Choroid plexus epithelial cell (primary cell): ENCODE results near the gene TCEA2.
A peak's percentile ranks its signal among the peaks of the same experiment; 100 is the strongest.

Experiments
- DNase-seq: peaks from one replicate; pipeline ENCODE4 v3.0.0-alpha.2; 2010; ENCODE audit warnings: low read depth
- H3K4me3 ChIP-seq: 2 replicates; pipeline ENCODE4 v1.5.1; 2011; ENCODE audit warnings: low read depth, mild to moderate bottlenecking, control low read depth, low read length, moderate library complexity
- TF ChIP-seq, protein P1 (sequence below): conservative IDR thresholded peaks from 2 replicates; pipeline ENCODE4 v1.5.1; 2011; ENCODE audit warnings: low read depth, mild to moderate bottlenecking, control low read depth, inconsistent platforms, low read length, moderate library complexity

The TCEA2 gene

DNA sequence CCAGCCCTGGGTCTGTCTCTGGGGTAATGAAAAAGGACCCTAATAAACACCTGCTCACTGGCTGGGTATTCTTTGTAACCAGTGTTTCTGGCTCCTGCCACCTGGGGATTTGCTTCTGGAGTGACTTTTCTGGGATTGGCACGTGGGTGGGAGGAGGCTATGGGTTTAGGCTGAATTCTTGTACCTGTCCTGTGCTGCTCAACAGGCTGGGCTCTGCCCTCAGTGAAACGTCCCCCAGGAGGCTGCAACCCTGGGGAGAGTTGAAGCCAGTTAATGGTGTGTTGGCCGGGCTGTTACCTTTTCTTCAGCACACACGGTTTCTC lies 37.5 kb downstream of the TCEA2 start:
- no peak overlapping the region for H3K4me3 ChIP-seq
- no peak for DNase-seq
- TF ChIP-seq, protein P1, sequence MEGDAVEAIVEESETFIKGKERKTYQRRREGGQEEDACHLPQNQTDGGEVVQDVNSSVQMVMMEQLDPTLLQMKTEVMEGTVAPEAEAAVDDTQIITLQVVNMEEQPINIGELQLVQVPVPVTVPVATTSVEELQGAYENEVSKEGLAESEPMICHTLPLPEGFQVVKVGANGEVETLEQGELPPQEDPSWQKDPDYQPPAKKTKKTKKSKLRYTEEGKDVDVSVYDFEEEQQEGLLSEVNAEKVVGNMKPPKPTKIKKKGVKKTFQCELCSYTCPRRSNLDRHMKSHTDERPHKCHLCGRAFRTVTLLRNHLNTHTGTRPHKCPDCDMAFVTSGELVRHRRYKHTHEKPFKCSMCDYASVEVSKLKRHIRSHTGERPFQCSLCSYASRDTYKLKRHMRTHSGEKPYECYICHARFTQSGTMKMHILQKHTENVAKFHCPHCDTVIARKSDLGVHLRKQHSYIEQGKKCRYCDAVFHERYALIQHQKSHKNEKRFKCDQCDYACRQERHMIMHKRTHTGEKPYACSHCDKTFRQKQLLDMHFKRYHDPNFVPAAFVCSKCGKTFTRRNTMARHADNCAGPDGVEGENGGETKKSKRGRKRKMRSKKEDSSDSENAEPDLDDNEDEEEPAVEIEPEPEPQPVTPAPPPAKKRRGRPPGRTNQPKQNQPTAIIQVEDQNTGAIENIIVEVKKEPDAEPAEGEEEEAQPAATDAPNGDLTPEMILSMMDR, result no peak

DNA sequence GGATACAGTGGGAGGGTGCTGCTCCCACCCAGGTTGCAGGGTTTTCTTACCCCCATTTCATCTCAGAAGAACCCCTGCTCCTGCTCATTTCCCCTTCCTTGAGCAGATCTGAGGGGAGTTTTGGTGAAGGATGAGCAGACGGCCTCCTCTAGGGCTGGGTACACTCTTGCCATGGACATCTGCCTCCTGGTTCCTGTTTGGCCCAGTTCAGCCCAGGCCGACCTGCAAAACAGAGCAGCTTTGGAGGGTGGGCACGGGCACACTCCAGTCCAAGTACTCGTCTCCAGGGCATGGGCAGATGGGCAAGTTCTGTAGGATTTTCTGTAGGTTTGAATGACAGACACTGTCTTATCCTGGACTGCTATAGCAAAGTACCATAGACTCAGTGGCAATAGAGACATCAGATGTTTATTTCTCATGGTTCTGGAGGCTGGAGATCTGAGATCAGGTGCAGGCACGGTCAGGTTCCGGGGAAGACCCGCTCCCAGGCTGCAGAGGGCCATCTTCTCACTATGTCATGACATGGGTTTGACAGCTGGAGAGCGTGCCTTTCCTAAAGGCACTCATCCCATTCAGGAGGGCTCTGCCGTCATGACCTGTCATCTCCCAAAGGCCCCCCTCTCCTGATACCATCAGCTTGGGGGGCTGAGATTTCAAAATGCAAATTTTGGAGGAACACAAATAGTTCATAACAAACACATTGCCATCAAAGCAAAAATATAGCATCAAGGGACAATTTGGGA lies 38.1 kb downstream of the TCEA2 start:
- H3K4me3 ChIP-seq, result no peak overlapping the region
- TF ChIP-seq, protein P1, result no peak
- DNase-seq, result no peak

DNA sequence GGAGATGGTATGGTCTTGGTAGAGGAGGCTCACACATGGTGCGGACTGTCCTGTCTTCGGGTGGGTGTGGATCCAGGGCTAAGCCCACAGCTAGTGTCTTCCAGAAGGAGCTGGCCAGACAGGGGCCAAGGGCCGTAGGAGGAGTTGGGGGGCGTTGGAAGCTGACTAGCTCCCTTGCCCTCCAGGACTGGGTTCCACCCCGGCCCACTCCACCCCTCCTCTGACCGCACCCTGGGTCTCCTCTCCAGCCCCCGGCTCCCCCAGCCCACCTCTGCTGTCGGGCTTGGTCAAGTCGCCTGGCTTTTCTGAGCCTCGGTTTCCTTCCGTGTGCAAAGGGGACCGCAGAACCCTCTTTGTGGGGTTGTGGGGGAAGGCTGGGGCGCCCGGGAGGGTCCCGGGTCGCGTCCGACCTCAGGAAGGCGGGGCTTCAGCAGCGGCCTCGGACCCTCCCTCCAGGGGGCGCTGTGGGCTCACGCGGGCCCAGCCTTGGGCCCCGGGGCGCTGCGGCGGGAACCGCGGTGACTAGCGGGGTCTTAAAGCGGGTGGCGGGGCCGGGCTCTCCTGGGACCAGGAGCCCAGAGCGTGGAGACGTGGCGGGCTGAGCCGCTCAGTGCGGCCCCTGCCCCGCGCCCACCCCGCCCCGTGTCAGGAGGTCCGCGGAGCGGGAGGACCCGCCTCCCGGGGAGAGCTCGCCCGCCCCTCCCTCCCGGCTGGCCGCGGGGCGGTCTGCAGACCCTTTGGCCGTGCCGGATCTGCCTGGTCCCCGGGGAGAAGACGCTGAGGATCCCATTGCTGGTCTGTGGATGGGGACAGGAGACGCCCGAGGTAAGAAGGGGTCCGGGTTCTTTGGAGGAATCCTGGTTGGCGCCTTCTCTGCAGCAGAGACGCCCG lies 39.0 kb downstream of the TCEA2 start:
- no peak overlapping the region for H3K4me3 ChIP-seq
- DNase-seq, result no peak

DNA sequence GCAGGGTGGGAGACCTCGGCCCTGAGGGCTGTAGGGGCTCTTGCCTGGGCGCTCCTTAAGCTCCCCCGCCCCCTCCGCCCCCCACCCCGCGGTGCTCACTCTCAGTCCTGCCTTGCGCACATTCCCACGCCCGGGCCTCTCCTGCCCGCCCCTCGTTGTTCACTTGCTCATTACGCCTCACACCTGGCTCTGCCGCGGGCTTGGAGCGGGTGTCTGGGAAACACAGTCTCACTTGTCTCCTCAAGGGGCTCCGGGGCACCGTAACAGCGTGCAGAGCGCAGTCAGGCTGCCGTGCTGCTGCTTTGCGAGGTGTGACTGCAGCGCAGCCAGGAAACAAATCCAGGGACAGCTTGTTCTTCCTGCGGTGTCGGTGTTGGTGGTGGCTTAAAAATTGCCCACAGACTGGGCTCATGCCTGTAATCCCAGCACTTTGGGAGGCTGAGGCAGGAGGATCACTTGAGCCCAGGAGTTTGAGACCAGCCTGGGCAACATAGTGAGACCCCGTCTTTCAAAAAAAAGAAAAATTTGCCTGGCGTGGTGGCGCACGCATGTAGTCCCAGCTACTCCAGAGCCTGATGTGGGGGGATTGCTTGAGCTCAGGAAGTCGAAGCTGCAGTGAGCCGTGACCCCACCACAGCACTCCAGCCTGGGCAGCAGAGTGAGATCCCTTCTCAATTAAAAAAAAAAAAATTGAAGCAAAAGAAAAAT lies 39.8 kb downstream of the TCEA2 start:
- TF ChIP-seq, protein P1, result no peak
- no peak overlapping the region for H3K4me3 ChIP-seq
- no peak for DNase-seq

More for the DNA sequence above, 39.0 kb downstream of the TCEA2 start:
- TF ChIP-seq, protein P1, result peak; percentile 46

DNA sequence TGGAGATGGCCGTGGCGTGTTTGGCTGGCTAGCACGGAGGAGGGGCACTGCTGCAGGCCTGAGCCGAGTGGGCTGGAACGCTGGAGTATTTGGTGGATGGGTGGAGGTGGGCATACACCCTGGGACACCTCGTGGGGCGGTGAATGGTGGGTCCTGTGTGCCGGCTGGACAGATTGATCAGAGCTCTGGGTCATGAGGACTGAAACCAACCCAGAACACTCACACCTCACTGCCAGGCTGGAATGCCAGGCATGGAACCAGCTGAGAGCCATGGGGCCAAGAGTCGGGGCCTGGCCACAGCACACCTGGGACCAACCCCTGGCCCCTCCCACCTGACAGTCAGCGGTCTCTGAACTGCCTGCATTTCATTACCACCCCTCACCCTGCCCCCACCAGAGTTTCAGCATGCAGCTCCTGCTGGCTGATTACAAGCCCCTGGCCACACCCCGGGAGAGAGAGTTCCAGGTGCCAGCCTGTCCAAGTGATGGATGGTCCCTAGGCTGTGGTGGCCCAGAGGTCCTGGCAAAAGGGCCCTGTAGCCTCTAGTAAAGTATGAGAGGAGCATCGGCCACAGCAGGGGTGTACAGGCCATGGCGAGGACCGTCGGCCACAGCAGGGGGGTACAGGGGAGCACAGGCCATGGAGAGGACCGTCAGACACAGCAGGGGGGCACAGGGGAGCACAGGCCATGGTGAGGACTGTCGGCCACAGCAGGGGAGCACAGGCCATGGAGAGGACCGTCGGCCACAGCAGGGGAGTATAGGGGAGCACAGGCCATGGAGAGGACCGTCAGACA lies 41.1 kb downstream of the TCEA2 start:
- DNase-seq, result no peak
- H3K4me3 ChIP-seq, result no peak overlapping the region
- TF ChIP-seq, protein P1, result no peak

DNA sequence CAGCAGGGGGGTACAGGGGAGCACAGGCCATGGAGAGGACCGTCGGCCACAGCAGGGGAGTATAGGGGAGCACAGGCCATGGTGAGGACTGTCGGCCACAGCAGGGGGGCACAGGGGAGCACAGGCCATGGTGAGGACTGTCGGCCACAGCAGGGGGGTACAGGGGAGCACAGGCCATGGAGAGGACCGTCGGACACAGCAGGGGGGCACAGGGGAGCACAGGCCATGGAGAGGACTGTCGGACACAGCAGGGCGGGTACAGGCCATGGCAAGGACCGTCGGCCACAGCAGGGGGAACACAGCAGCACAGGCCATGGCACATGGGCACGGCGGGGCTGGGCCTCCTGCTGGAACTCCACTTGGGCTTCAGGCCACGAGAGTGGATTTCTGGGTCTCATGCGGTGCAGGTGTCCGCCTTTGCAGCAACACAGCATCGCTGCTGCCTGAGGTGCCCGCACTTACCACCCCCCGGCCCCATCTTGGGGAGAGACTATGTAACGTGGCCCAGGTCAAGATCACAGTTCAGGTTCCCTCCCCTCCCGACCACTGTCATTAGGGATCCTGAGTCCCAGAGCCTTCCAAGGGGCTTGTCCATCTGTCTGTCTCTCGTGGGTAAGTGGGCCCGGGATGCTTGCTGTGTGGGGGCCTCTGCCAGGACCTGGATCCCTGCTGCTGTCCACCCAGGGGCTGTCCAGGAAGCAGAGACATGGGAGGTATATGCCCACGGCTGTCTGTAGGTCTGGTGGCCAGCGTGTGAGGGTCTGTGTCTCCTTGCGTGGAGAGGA lies 41.9 kb downstream of the TCEA2 start:
- TF ChIP-seq, protein P1, result no peak
- DNase-seq, result no peak
- no peak overlapping the region for H3K4me3 ChIP-seq
